Measurements from ENCODE around the gene MAPK8IP2.

DNA sequence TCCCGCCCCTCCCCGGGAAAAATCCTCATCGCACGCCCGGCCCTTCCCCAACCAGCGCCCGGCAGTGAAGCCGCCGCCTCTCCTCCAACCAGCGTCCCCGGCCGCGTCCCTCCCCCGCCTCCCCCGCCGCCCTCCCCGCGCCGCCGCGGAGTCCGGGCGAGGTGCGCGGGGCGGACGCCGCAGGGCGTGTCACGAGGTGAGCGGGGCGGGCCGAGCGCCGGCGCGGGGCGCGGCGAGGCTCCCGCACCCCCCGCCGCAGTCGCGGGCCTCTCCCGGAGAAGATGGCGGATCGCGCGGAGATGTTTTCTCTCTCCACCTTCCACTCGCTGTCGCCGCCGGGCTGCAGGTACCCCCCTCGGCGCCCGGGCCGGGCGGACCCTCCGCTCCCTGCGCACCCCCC lies at the start of gene MAPK8IP2:
- TF ChIP-seq, protein P1, sequence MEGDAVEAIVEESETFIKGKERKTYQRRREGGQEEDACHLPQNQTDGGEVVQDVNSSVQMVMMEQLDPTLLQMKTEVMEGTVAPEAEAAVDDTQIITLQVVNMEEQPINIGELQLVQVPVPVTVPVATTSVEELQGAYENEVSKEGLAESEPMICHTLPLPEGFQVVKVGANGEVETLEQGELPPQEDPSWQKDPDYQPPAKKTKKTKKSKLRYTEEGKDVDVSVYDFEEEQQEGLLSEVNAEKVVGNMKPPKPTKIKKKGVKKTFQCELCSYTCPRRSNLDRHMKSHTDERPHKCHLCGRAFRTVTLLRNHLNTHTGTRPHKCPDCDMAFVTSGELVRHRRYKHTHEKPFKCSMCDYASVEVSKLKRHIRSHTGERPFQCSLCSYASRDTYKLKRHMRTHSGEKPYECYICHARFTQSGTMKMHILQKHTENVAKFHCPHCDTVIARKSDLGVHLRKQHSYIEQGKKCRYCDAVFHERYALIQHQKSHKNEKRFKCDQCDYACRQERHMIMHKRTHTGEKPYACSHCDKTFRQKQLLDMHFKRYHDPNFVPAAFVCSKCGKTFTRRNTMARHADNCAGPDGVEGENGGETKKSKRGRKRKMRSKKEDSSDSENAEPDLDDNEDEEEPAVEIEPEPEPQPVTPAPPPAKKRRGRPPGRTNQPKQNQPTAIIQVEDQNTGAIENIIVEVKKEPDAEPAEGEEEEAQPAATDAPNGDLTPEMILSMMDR (IDR thresholded peaks at IDR 0.05) = no peak
- no peak for TF ChIP-seq POLR2A (IDR thresholded peaks at IDR 0.05)
